IPS DF 4.7 (cell line): ENCODE results near the gene XYLB.
"Not testable (repeated sequence)": the region's sequence is repeated elsewhere in the genome, so short reads cannot be mapped to it uniquely, and the experiment has no call there.

Experiments
- DNase-seq: peaks from one replicate; pipeline ENCODE4 v3.0.0-alpha.2; 2013; ENCODE audit warnings: low spot score; ENCODE audit errors: extremely low read depth

XYLB gene

GRCh38 chr3:38392604-38393163 lies 46.1 kb downstream of the XYLB start:
- no peak for DNase-seq

- no peak for DNase-seq
Observed at GRCh38 chr3:38396239-38396638, 49.7 kb downstream of the XYLB start.

- no peak for DNase-seq
Observed at GRCh38 chr3:38396861-38397260, 50.3 kb downstream of the XYLB start.

GRCh38 chr3:38397320-38397719 lies 50.7 kb downstream of the XYLB start:
- no peak for DNase-seq

GRCh38 chr3:38401246-38401962 lies 54.8 kb downstream of the XYLB start:
- no peak for DNase-seq

- DNase-seq, result no peak
Observed at GRCh38 chr3:38404286-38404685, 57.7 kb downstream of the XYLB start.

- no peak for DNase-seq
Observed at GRCh38 chr3:38411591-38411990, 65.0 kb downstream of the XYLB start.

- not testable (repeated sequence) for DNase-seq
Observed at GRCh38 chr3:38420758-38421157, 74.2 kb downstream of the XYLB start.

GRCh38 chr3:38421679-38422336 lies 75.2 kb downstream of the XYLB start:
- no peak for DNase-seq

- DNase-seq, result not testable (repeated sequence)
Observed at GRCh38 chr3:38426798-38427426, 80.3 kb downstream of the XYLB start.

GRCh38 chr3:38432871-38433658 lies 86.5 kb downstream of the XYLB start:
- not testable (repeated sequence) for DNase-seq

- DNase-seq, result not testable (repeated sequence)
Observed at GRCh38 chr3:38433661-38434060, 87.1 kb downstream of the XYLB start.

- not testable (repeated sequence) for DNase-seq
Observed at GRCh38 chr3:38438436-38439069, 92.0 kb downstream of the XYLB start.

GRCh38 chr3:38443205-38443604 lies 96.6 kb downstream of the XYLB start:
- not testable (repeated sequence) for DNase-seq

GRCh38 chr3:38446085-38446686 lies 99.6 kb downstream of the XYLB start:
- DNase-seq, result no peak

- no peak for DNase-seq
Observed at GRCh38 chr3:38446812-38447211, 100.2 kb downstream of the XYLB start.

GRCh38 chr3:38450853-38451252 lies 104.3 kb downstream of the XYLB start:
- no peak for DNase-seq

- DNase-seq, result no peak
Observed at GRCh38 chr3:38453075-38453912, 106.7 kb downstream of the XYLB start, which contains the start of gene ACVR2B. TSS of gene ACVR2B (plus strand) at chr3:38453890. CDS start at chr3:38454323, 433 bp downstream.

- DNase-seq, result no peak
Observed at GRCh38 chr3:38453913-38454177, 107.3 kb downstream of the XYLB start.
